Right kidney (tissue), 1 donor: ENCODE data around the gene NNT.
"Not testable (repeated sequence)": the region's sequence is repeated elsewhere in the genome, so short reads cannot be mapped to it uniquely, and the experiment has no call there.

ENCODE experiments used
- DNase-seq: peaks from one replicate; pipeline ENCODE4 v3.0.0-alpha.2; 2016

Gene NNT

DNA sequence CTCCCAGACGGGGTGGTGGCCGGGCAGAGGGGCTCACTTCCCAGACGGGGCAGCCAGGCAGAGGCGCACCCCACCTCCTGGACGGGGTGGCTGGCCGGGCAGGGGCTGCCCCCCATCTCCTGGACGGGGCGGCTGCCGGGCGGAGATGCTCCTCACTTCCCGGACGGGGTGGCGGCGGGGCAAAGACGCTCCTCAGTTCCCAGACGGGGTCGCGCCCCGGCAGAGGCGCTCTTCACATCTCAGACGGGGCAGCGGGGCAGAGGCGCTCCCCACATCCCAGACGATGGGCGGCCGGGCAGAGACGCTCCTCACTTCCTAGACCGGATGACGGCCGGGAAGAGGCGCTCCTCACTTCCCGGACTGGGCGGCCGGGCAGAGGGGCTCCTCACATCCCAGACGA, 62.8 kb downstream of the NNT start:
- DNase-seq: not testable (repeated sequence)

- DNase-seq: not testable (repeated sequence)
Measured at GRCh38 chr5:43666728-43667127, 63.7 kb downstream of the NNT start.

GRCh38 chr5:43667379-43667778, 64.4 kb downstream of the NNT start:
- not testable (repeated sequence) for DNase-seq

DNA sequence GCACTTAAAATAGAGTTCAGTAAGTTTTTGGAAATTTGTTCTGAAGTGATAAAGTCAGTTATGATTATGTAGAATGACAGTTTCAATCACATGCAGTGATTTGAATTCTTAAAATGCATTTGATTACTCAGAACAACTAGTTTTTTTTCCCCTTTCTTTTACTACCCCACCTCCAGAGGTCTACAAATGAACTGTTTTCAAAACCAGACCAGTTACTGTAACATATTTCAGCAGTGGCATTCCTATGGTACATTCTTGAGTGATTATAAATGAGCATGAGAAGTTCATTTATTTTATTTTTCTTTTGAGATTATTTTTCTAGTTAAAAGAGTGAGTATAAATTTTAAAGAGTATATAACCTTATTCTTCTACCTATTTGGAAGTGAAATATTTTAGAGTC, 71.6 kb downstream of the NNT start:
- DNase-seq: no peak

GRCh38 chr5:43675357-43675756, 72.4 kb downstream of the NNT start:
- DNase-seq: no peak

DNA sequence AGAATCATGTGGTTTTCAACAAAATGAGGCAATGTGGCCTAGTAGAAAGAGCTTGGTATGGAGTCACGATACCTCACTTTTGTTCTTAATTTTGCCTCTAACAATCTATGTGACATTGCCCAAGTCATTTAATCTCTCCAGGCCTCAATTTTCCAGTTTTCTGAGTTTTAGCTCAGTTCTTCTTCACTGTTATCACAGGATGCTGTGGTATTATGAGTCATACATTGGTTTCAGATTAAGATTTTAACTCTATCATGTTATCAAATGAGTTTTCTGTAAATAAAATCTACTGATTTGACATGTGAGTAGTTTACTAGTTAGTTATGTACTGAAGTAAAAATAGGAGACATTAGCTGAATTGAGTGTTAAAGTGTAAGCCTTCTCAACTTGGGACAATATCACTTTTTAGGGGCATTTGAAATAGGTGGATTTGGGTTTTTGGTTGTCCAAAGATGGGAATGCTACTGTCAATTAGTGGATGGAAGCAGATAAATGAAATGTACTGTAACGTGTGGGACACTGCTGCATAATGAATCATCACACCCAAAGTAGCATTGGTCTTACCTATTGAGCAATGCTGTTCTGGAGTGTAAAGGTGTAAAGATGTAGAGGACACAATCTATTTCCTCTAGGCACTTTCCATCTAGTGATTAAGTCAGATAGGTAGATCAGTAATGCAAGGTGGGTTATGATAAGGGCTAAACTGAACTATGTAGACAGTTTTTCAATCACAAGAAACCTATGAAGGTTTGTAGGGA, 73.3 kb downstream of the NNT start:
- no peak for DNase-seq

- no peak for DNase-seq
Measured at GRCh38 chr5:43677253-43677652, 74.3 kb downstream of the NNT start.

GRCh38 chr5:43679214-43679613, 76.2 kb downstream of the NNT start:
- no peak for DNase-seq

GRCh38 chr5:43680286-43680685, 77.3 kb downstream of the NNT start:
- DNase-seq: no peak

- no peak for DNase-seq
Measured at GRCh38 chr5:43683884-43684471, 81.0 kb downstream of the NNT start.

DNA sequence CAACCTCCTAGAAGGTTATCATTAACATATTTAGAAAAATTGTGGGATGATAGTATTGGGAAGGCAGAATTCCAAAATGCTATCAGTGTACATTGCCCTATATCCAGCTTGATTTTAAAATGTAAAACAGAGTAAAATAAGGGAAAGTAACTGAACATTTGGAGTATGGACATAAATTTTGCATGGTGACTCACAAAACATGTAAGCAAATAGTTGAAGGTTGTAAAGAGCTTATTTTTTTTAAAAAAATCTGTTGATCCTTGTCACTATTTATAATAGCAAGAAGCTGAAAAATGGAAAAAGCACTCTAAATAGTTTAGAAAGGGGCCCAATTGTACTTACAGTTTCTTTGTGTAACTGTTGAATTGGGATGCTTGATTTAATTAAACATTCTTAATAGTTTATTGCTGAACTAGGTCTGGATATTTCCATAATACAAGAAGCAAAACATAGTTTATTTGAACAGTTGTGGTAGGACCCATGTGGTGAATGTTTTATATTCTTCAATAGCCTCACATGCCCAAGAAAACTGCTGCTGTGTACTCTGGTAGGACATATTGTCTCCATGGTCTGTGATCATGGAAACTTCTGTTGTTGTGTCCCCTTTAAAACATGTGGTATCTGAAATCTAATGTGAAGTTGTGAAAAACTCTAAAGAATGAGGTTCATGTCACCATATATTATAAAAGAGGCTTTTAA, 82.4 kb downstream of the NNT start:
- no peak for DNase-seq

GRCh38 chr5:43687275-43687674, 84.3 kb downstream of the NNT start:
- no peak for DNase-seq

- DNase-seq: no peak
Measured at GRCh38 chr5:43691275-43691674, 88.3 kb downstream of the NNT start.

GRCh38 chr5:43691893-43692292, 88.9 kb downstream of the NNT start:
- DNase-seq: no peak

DNA sequence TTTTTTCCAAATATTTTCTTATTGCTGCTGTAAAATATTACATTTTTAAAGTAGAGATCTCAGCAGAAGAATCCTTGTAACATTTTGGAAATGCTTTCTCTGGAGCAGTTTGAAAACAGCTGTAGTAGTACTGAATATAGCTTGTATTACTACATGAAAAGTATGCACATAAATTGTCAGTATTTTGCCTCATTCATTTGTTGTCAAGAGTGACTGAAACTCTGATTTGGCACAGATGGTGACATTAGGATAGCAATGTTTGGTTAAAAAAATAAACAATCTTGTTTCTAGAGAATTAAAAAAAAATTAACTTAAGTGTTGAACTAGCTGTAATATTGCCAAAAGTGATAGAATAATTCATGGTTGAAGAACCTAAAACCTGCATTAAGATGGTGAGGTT, 90.4 kb downstream of the NNT start:
- DNase-seq: no peak

GRCh38 chr5:43694027-43694426, 91.0 kb downstream of the NNT start:
- DNase-seq: no peak

- DNase-seq: not testable (repeated sequence)
Measured at GRCh38 chr5:43696444-43696843, 93.5 kb downstream of the NNT start.

DNA sequence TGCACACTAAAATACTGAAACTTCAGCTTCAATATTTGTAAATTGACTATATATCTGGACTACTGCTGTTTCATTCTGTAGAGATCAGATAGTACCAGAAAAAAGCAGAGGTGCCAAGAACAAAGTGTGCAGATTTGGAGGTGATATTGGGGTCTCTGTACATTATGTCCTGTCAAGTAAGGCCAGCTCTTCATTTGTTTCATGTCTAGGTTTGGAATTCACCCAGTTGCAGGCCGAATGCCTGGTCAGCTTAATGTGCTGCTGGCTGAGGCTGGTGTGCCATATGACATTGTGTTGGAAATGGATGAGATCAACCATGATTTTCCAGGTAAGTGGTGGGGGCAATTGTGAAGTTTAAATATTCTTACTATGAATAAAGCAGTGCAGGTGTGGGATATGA, 96.9 kb downstream of the NNT start:
- DNase-seq: no peak

DNA sequence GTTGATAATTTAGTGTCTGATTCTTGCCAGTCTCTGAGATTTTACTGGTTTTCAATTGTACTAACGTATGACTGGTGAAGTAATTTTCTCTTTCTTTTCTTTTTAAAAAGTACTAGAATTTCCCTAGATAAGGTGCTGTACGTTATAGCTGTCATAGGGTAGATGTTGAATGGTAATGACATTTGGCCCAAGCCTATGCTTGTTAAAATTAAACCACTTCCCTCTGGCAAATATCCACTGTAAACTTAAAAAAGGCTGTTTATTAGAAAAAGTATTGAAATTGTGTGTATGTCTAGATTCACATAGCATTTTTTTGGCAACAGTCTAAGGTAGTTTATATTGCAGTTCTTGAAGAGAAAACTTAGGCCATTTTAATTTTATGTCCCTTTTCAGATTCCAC, 97.6 kb downstream of the NNT start:
- no peak for DNase-seq

GRCh38 chr5:43701227-43701626, 98.2 kb downstream of the NNT start:
- DNase-seq: no peak

DNA sequence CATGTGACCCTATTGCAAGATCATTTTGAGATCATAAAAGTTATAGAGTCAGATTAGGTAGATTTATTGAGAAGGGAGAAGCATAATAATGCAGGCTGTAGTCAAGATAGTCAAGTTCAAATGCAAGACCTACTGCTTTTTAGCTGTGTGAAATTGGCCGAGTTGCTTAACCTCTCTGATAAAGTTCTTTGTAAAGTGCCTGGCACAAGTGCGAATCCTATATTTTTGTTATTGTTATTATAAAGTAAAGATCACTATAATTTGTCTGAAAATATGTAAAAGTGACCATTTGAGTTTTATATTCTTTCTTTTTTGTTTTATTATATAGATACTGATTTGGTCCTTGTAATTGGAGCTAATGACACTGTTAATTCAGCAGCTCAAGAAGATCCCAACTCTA, 99.3 kb downstream of the NNT start:
- no peak for DNase-seq

DNA sequence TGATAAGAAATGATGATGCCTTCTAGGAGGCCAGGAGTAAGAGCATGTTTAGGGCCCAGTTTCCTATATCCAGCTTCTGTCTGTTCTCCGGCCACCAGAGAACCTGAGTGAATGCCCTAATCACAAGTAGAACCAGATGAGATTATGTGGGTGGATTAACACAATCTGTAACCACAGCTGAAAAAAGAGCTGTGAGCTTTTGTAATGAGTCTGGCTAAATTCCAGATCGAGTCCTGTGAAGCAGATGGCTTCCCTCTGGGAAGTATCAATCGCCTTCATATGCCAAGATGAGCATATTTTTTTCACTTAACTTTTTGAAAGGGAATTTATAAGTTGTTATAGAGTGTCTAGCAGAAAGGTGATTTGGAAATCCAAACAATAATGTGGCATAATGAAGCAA, 99.8 kb downstream of the NNT start:
- DNase-seq: no peak

- no peak for DNase-seq
Measured at GRCh38 chr5:43704243-43704642, 101.3 kb downstream of the NNT start.

DNA sequence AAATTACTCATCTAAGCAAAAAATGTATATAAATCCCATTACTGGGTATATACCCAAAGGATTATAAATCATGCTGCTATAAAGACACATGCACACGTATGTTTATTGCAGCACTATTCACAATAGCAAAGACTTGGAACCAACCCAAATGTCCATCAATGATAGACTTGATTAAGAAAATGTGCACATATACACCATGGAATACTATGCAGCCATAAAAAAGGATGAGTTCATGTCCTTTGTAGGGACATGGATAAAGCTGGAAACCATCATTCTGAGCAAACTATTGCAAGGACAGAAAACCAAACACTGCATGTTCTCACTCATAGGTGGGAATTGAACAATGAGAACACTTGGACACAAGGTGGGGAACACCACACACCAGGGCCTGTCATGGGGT, 103.6 kb downstream of the NNT start:
- not testable (repeated sequence) for DNase-seq
